ENCODE results near the gene NPW. TPM values are rescaled to one million over a fixed set of nuclear protein-coding genes. Genes with fewer than 3 reads are reported as not detected.

Gene NPW
- total and polyA plus RNA-seq, 2 experiments from 2014 or later: 3.0 TPM; not detected in 1

GRCh38 chr16:2046893-2047329, 27.3 kb downstream of the NPW start:
- Histone ChIP-seq H3K4me3 (peak overlapping the region; percentile 83), H3F3A (ENCODE audit: insufficient read depth) (no peaks in the 10 kb centered on the region), H3K79me2 (ENCODE audit: insufficient read depth) (peaks cover 29% of the 10 kb centered on the region), H3K27me3 (replicated peaks; ENCODE audit: insufficient read depth) (no peaks in the 10 kb centered on the region), H3K36me3 (ENCODE audit: low read depth) (no peaks in the 10 kb centered on the region), H3K9me3 (ENCODE audit: low read depth) (no peaks in the 10 kb centered on the region), H2AFZ (peak overlapping the region; percentile 85), H3K4me1 (ENCODE audit: insufficient read depth) (no peaks in the 10 kb centered on the region), H3K9me2 (ENCODE audit: insufficient read depth) (no peaks in the 10 kb centered on the region), H3K4me2 (ENCODE audit: unreplicated experiment) (peak overlapping the region; percentile 86), H4K20me1 (ENCODE audit: insufficient read depth) (no peaks in the 10 kb centered on the region), H3K27ac (no peak overlapping the region), H3K9ac (peak overlapping the region; percentile 72)
- in situ Hi-C loops (cut with MboI): no loop called here
- DNase-seq: no peak
- 37 to 39% methylated on average over 8 of the region's 8 CpGs for WGBS, 2 experiments (ENCODE audit: low coverage in 1 of 2, low lambda C conversion rate in 2 of 2, missing lambda C conversion rate in 2 of 2)
- TF ChIP-seq EZH2 (IDR thresholded peaks at IDR 0.05; ENCODE audit: insufficient read depth, poor library complexity, severe bottlenecking) (no peak), EZH2phosphoT487 (IDR thresholded peaks at IDR 0.05; ENCODE audit: insufficient read depth, low read depth) (no peak)

DNA sequence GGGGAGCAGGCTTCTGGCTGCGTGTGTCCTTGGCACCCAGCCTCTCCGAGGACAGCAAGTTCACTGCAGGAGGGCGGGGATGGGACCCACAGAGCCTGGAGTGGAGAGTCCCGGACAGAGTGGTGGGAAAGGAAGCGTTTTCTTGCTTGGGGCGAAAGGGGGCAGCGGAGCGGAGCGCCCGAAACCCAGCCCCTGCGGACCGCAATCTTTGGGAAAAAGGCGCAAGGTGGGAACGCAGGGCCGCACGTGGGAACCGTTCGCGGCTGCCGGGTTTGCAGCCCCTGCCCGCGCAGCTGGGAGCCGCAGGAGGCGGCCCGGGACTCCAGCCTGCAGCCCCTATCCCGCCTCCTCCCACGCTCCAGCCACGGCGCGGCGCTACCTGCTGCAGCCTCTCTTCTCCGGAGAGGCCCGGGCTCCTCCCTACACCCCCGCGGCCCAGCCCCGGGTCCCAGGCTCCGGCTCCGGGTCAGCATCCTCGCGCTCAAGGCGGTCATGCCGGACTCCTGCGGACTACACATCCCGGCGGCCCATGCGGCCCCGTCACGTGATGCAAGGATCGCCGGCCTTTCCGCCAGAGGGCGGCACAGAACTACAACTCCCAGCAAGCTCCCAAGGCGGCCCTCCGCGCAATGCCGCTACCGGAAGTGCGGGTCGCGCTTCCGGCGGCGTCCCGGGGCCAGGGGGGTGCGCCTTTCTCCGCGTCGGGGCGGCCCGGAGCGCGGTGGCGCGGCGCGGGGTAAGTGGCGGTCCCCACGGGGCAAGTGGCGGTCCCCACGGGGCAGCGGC, 27.9 kb downstream of the NPW start, which contains the start of the genes NTHL1 and TSC2:
Gene NTHL1, minus strand, starts transcription at position 505 of the 786 bp plus-strand sequence. Its CDS starts 11 bp downstream, at position 494.
Gene TSC2, plus strand, starts transcription at position 656 of the 786 bp plus-strand sequence. CDS start 631 bp downstream, outside the sequence.
- Histone ChIP-seq H3K36me3 (ENCODE audit: low read depth) (no peaks in the 10 kb centered on the region), H3K4me3 (peak within 1 kb of the TSS; percentile 83), H3K4me1 (ENCODE audit: insufficient read depth) (no peaks in the 10 kb centered on the region), H3K9ac (peak within 1 kb of the TSS; percentile 72), H3K27me3 (replicated peaks; ENCODE audit: insufficient read depth) (no peaks in the 10 kb centered on the region), H3K4me2 (ENCODE audit: unreplicated experiment) (peak within 1 kb of the TSS; percentile 99), H2AFZ (peak within 1 kb of the TSS; percentile 85), H3F3A (ENCODE audit: insufficient read depth) (no peaks in the 10 kb centered on the region), H3K9me2 (ENCODE audit: insufficient read depth) (no peaks in the 10 kb centered on the region), H3K79me2 (ENCODE audit: insufficient read depth) (peaks cover 29% of the 10 kb centered on the region), H4K20me1 (ENCODE audit: insufficient read depth) (no peaks in the 10 kb centered on the region), H3K9me3 (ENCODE audit: low read depth) (no peaks in the 10 kb centered on the region), H3K27ac (no peak within 1 kb of the TSS)
- peak; percentile 98 for DNase-seq
- 1 to 2% methylated on average over 42 to 73 of the region's 81 CpGs for WGBS, 2 experiments (ENCODE audit: low coverage in 1 of 2, low lambda C conversion rate in 2 of 2, missing lambda C conversion rate in 2 of 2)
- TF ChIP-seq EZH2phosphoT487 (IDR thresholded peaks at IDR 0.05; ENCODE audit: insufficient read depth, low read depth) (no peak), EZH2 (IDR thresholded peaks at IDR 0.05; ENCODE audit: insufficient read depth, poor library complexity, severe bottlenecking) (no peak)
- in situ Hi-C loops (cut with MboI): no loop called here

GRCh38 chr16:2048116-2048543, 28.5 kb downstream of the NPW start:
- TF ChIP-seq EZH2 (IDR thresholded peaks at IDR 0.05; ENCODE audit: insufficient read depth, poor library complexity, severe bottlenecking) (no peak), EZH2phosphoT487 (IDR thresholded peaks at IDR 0.05; ENCODE audit: insufficient read depth, low read depth) (no peak)
- WGBS, 2 experiments (ENCODE audit: low coverage in 1 of 2, low lambda C conversion rate in 2 of 2, missing lambda C conversion rate in 2 of 2): 0 to 2% methylated on average over 23 to 30 of the region's 30 CpGs
- in situ Hi-C loops (cut with MboI): no loop called here
- no peaks in the 10 kb centered on the region for H3K4me1 ChIP-seq (ENCODE audit: insufficient read depth)
- no peaks in the 10 kb centered on the region for H3K9me3 ChIP-seq (ENCODE audit: low read depth)
- no peaks in the 10 kb centered on the region for H4K20me1 ChIP-seq (ENCODE audit: insufficient read depth)
- no peaks in the 10 kb centered on the region for H3F3A ChIP-seq (ENCODE audit: insufficient read depth)
- H3K9me2 ChIP-seq (ENCODE audit: insufficient read depth): no peaks in the 10 kb centered on the region
- H3K4me2 ChIP-seq (ENCODE audit: unreplicated experiment): peak overlapping the region; percentile 99
- H3K4me3 ChIP-seq: peak overlapping the region; percentile 83
- peak; percentile 60 for DNase-seq
- peak overlapping the region; percentile 85 for H2AFZ ChIP-seq
- H3K79me2 ChIP-seq (ENCODE audit: insufficient read depth): peaks cover 29% of the 10 kb centered on the region
- no peak overlapping the region for H3K27ac ChIP-seq
- H3K36me3 ChIP-seq (ENCODE audit: low read depth): no peaks in the 10 kb centered on the region
- peak overlapping the region; percentile 72 for H3K9ac ChIP-seq
- no peaks in the 10 kb centered on the region for H3K27me3 ChIP-seq (replicated peaks; ENCODE audit: insufficient read depth)

GRCh38 chr16:2053211-2053610, 33.6 kb downstream of the NPW start:
- Histone ChIP-seq H4K20me1 (ENCODE audit: insufficient read depth) (no peaks in the 10 kb centered on the region), H3K4me3 (no peak overlapping the region), H2AFZ (no peak overlapping the region), H3K4me1 (ENCODE audit: insufficient read depth) (no peaks in the 10 kb centered on the region), H3K4me2 (ENCODE audit: unreplicated experiment) (no peak overlapping the region), H3F3A (ENCODE audit: insufficient read depth) (no peaks in the 10 kb centered on the region), H3K9ac (no peak overlapping the region), H3K36me3 (ENCODE audit: low read depth) (no peaks in the 10 kb centered on the region), H3K9me3 (ENCODE audit: low read depth) (no peaks in the 10 kb centered on the region), H3K79me2 (ENCODE audit: insufficient read depth) (peaks cover 24% of the 10 kb centered on the region), H3K27me3 (replicated peaks; ENCODE audit: insufficient read depth) (no peaks in the 10 kb centered on the region), H3K9me2 (ENCODE audit: insufficient read depth) (no peaks in the 10 kb centered on the region), H3K27ac (no peak overlapping the region)
- DNase-seq: no peak
- TF ChIP-seq EZH2phosphoT487 (IDR thresholded peaks at IDR 0.05; ENCODE audit: insufficient read depth, low read depth) (no peak), EZH2 (IDR thresholded peaks at IDR 0.05; ENCODE audit: insufficient read depth, poor library complexity, severe bottlenecking) (no peak)
- in situ Hi-C loops (cut with MboI): no loop called here
- 93 to 95% methylated on average over 21 of the region's 21 CpGs for WGBS, 2 experiments (ENCODE audit: low coverage in 1 of 2, low lambda C conversion rate in 2 of 2, missing lambda C conversion rate in 2 of 2)

All from GM23248 (cell line).